OCI-LY1 (cell line): Measurements from ENCODE around the gene RNF144B.

Experiments used
- EZH2 ChIP-seq: fragments of 200-600 bp; sonication (generic), shearing (Covaris generic); IDR thresholded peaks from 2 replicates; pipeline ENCODE4 v1.8.0; 2017; ENCODE audit warnings: borderline replicate concordance, mixed run types, mild to moderate bottlenecking, antibody characterized with exemption, low read length, moderate library complexity, mixed read lengths
- TF ChIP-seq, protein P1 (sequence below): fragments of 200-600 bp; sonication (generic), shearing (Covaris generic); IDR thresholded peaks from 2 replicates; pipeline ENCODE4 v1.5.1; 2017; ENCODE audit warnings: mild to moderate bottlenecking, antibody characterized with exemption, low read length, moderate library complexity, mixed read lengths

DNA sequence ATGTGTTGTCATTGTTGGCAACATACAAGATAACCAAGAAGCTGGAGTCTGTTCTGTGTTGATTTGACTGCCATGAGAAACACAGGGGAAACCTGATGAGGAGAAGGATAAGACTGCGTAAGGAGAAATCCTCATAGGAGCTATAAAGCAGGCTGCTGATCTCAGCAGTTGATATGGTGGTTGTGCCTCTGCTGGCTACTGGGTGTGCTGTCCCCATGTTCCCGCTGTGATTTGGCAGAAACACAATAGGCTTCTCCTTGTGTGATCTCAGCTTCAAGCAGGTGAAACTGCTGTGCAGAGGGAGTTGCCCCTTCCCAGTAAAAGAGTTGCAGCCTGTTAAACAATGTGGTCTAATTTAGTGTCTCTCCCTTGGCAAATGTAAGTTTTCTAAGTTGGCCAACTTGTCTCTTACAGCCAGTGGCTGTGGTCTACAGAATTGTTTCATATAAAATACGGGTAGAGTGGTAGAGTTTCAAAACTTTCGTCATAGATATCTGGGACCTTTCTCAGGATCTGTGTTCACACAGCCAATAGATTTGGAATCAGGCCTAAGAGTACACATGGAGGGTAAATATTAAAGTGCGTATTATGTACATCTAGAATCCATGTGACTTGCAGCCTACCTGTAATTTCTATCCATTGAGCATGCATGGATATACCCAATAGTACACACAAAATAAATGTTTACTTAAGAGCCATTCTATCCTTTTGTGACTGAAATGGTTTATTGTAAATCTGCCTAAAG lies 78.4 kb downstream of the RNF144B start:
- TF ChIP-seq, protein P1, sequence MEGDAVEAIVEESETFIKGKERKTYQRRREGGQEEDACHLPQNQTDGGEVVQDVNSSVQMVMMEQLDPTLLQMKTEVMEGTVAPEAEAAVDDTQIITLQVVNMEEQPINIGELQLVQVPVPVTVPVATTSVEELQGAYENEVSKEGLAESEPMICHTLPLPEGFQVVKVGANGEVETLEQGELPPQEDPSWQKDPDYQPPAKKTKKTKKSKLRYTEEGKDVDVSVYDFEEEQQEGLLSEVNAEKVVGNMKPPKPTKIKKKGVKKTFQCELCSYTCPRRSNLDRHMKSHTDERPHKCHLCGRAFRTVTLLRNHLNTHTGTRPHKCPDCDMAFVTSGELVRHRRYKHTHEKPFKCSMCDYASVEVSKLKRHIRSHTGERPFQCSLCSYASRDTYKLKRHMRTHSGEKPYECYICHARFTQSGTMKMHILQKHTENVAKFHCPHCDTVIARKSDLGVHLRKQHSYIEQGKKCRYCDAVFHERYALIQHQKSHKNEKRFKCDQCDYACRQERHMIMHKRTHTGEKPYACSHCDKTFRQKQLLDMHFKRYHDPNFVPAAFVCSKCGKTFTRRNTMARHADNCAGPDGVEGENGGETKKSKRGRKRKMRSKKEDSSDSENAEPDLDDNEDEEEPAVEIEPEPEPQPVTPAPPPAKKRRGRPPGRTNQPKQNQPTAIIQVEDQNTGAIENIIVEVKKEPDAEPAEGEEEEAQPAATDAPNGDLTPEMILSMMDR: no peak
- no peak for TF ChIP-seq EZH2
